GM21619 (cell line): ENCODE results near the gene STAT2.
"Not testable (repeated sequence)": the region's sequence is repeated elsewhere in the genome, so short reads cannot be mapped to it uniquely, and the experiment has no call there.

Experiments
- ATAC-seq: cut with Tn5 transposase; IDR thresholded peaks from one replicate; pipeline ENCODE4 v1.9.1; 2021; ENCODE audit not compliant: unreplicated experiment

The STAT2 gene

DNA sequence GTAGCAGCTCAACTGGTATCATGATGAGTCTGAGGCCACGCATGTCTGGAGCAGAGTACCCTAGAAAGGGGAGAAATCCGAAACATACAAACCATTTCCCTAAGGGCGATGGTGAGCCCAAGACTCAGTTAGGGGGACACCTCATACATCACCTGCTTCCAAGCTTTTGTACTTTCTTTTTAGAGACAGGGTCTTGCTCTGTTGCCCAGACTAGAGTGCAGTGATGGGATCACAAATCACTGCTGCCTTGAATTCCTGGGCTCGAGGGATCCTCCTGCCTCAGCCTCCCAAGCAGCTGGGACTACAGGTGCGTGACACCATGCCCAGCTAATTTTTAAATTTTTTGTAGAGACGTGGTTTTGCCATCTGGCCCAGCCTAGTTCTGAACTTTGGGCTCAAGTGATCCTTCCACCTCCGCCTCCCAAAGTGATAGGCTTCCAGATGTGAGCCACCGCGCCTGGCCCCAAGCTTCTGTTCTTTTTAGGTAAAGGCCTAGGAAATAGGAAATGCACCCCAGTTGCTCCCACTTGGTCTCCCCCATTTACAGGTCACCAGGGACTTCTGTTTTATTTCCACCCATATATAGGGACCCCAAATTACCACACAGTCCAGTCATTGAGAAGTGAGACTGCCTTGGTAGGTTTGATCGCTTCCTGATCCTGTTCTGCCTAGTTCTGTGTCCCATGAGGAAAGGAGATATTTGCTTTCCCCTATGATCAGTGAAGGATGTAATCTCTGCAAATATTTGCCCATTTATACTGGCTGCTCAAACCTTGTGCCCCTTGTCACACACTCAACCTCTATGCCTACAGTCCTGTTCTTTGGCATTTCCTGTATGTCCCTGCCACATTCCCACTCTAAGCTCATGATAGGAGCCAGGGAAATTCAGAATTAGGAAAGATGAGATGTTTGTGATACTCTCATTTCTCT is 2.5 kb upstream of the STAT2 start, which contains the start of gene APOF:
Gene APOF (minus strand): TSS at position 728 of the 930 bp plus-strand sequence. CDS start 112 bp downstream, at position 616.
- no peak for ATAC-seq

DNA sequence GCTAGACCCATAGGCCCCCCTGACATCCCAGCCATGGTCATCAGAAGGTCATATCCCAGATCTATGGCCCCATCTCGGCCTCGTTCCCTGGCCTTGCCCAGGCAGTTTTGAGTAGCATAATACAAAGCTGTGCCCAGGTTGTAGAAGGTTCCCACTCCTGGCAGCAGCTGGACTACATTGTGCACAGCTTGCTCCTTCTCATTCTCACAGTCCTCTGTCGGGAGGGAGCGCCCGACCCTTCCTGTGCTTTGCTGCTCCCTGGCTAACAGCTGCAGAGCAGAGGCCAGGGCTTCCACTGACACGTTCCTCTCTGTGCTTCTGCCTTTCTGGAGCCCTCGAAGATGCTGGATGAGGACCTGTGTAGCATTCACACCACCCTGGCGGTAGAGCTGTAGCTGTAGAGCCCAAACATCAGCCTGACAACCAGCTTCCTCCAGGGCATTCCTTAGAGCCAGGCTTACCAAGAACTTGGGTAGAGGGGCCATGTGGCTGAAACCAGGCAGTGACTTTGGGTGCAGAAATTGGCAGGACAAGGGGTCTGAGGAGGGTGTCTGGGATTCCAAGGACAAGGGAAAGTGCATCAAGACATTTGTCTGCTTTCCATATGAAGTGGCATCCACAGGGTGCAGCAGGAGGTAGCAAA is 1.7 kb upstream of the STAT2 start:
- ATAC-seq: no peak

DNA sequence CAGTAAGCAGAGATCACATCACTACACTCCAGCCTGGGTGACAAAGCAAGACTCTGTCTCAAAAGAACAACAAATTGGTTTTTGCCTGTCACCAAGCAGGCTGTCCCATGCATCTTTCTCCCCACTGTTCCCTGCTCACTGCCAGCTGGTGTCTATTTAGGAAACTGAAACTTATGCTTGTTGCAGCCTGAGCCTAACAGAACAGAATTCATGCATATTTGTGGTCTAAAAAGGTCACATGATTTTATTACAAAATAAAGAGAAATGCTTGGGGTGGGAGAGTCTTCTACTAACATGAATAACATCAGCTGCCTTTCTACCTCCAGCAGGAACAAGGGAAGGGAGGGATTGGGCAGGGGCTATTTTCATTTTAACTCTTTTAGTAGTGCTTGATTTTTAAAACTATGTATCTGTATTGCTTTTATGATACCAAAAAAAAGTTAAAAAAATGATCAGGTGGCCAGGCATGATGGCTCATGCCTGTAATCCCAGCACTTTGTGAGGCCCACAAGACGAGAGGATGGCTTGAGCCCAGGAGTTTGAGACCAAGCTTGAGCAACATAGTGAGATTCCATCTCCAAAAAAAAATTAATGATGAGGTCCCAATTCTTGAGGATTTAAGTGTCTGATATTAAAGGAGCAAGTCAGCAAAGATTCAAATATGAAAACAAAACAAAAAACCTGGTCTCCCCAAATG is 923 bp downstream of the STAT2 start:
- ATAC-seq: no peak

DNA sequence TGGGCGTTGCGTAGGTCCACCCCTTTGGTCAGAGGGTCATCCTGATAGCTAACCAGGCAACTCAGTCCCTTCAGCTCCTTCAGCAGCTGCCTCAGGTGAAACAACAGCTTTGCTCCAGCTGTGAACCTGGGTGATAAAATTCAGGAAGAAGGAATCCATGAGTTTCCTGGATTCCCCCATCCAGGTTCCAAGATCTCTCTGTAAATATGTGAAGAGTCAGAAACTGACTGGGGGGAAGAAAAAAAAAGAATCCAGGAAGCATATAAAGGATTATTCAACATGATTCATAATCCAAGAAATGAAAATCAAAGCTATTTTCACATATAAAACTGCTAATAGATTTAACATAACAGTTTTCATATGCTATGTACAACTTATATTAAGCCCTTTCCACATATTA is 8.6 kb downstream of the STAT2 start:
- ATAC-seq: no peak

DNA sequence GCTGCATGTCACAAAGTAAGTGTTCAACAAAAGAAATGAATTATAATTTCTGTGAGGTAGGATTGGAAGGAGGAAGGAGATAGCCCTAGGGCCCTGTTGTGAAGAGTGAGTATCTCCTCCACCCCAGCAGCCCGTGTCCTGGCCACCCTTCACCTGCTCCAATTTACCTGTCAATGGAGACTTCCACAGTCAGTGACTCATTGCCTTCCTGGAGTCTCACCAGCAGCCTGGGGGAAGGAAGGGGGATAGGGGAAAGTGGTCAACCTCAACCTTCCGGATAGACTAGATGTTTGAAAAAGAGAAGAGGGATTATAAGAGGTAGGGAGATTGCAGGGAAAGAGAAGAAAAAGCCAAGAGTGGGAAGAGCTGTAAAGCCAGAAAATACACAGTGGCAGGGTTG is 9.2 kb downstream of the STAT2 start:
- ATAC-seq: no peak

DNA sequence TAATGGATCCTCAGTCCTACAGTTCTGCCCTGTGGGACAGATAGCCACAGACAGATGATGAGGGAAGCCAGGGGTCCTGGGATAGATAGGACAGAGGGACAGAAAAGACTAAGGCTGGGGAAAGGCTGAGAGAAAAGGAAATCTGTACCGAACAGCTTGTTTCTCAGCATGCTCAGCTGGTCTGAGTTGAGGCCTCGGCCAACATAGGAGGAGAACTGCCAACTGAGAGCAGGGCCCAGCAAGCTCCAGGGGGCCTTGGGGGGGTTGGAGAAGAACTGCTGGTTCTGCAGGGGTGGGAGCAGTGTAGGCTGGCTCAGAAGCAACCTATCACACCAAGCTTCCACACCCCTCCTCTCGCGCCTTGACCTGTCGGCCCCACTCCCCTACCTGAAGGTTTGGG is 11.1 kb downstream of the STAT2 start:
- ATAC-seq: no peak

DNA sequence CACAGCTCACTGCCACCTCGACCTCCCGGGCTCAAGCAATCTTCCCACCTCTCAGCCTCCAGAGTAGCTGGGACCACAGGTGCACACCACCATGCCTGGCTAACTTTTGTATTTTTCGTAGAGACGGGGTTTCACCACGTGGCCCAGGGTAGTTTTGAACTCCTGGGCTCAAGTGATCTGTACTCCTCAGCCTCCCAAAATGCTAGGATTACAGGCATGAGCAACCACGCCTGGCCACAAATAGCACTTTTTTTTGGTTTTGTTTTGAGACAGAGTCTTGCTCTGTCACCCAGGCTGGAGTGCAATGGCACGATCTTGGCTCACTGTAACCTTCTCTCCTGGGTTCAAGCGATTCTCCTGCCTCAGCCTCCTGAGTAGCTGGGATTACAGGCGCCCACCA is 12.7 kb downstream of the STAT2 start:
- ATAC-seq: not testable (repeated sequence)

DNA sequence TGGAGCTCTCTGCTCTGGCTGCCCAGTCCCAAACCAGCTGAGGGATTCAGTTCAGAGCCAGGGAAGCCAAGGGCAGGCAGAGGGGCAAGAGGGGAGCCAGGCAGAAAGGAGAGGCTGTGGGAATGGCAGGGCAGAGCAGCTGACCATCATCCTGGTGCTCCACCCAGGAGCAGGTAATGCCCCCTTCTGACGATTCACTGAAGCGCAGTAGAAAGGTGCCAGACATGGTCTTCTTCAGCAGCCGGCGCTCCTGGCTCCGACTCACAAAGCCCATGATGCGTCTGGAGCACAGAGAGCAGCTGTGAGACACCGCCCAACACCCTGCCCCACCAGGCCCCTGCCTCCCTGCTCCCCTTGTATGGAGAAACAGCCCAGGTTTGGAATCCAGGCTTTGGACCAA is 13.2 kb downstream of the STAT2 start:
- no peak for ATAC-seq

DNA sequence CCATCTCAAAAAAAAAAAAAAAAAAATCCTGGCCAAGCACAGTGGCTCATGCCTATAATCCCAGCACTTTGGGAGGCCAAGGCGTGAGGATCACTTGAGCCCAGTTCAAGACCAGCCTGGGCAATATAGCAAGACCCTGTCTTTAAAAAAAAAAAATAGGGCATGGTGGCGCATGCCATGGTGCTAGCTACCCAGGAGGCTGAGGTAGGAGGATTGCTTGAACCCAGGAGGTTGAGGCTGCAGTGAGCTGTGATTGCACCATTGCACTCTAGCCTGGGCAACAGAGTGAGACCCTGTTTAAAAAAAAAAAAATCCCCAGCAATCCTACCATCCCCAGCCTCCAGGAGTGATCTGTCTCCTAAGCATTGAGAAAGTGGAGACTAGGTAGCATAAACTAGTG is 17.6 kb downstream of the STAT2 start:
- ATAC-seq: not testable (repeated sequence)

DNA sequence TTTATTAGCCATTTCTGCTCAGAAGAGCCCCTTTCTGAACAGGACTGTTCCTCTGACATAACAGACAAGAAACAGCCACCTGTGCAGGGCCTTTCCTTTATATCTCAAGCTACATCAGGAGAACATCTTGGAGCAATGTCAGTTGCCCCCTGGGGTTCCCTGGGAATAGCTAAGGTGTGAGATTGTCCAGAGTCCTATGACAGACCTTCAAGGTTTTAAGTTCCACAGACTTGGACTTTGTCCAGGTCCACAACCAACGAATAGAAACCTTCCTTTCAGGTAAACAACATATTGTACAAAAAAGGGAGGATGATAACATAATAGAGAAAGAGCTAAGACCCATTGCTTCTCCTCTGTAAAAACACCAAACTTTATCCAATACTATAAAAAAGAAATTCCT is 18.3 kb downstream of the STAT2 start:
- ATAC-seq: no peak

DNA sequence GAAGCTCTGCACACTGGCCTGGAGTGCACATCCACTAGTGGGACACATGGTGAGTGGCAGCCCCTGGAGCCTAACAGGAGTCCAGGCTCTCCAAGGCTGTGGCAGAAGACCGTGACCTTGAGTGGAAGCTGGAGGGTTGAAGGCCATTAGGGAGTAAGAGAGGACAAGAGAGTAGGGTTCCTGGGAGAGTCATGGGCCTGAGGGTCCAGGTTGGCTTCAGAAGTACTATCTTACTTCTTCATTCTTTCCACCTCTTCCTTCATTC is 20.8 kb downstream of the STAT2 start:
- no peak for ATAC-seq

DNA sequence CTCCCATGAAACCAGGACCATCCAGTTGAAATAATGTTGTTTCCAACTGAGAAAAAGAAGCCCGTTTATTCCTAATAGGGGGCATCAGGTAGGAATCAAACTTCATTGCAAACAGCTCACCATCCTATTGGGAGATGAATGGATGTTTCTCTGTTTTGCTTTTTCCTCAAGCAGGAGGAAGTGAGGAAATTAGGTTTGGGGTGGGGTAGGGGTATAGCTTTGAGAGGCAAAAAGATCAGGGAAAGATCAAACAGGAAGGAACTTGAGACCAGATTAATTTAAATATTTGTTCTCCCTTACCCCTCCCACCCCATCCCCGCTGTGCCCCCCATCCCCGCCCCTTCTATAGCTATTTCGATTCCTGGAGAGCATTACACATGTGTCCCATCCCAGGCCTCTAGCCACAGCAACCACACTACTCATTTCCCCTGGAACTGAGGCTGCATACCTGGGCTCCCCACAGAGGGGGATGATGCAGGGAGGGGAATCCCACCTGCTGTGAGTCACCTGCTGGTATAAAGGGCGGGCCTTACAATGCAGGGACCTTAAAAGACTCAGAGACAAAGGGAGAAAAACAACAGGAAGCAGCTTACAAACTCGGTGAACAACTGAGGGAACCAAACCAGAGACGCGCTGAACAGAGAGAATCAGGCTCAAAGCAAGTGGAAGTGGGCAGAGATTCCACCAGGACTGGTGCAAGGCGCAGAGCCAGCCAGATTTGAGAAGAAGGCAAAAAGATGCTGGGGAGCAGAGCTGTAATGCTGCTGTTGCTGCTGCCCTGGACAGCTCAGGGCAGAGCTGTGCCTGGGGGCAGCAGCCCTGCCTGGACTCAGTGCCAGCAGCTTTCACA is 21.4 kb downstream of the STAT2 start, which contains the start of gene IL23A:
Gene IL23A (plus strand): TSS at position 577 of the 850 bp plus-strand sequence. CDS start 161 bp downstream, at position 738.
- no peak for ATAC-seq

DNA sequence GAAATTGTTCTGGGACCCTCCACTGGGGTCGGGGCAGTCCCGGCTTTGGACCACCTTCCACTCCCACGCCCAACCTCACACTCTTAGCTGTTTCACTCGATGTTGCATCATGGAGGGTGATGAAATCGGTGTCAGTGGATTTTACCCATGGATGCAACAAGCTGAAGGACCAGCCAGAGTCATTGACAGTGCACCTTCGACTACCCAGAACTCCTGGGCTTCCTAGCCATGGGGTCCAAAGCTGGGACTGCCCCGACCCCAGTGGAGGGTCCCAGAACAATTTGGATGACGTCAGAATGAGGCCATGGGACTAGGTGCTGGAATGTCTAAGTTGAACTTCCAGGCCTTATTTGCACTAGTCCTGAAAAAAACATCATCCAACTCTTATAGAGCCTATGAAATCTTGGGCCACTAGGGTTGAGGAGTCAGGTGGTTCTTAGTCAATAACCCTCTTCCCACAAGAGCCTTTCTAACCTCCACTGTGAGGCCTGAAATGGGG is 22.1 kb downstream of the STAT2 start:
- no peak for ATAC-seq

DNA sequence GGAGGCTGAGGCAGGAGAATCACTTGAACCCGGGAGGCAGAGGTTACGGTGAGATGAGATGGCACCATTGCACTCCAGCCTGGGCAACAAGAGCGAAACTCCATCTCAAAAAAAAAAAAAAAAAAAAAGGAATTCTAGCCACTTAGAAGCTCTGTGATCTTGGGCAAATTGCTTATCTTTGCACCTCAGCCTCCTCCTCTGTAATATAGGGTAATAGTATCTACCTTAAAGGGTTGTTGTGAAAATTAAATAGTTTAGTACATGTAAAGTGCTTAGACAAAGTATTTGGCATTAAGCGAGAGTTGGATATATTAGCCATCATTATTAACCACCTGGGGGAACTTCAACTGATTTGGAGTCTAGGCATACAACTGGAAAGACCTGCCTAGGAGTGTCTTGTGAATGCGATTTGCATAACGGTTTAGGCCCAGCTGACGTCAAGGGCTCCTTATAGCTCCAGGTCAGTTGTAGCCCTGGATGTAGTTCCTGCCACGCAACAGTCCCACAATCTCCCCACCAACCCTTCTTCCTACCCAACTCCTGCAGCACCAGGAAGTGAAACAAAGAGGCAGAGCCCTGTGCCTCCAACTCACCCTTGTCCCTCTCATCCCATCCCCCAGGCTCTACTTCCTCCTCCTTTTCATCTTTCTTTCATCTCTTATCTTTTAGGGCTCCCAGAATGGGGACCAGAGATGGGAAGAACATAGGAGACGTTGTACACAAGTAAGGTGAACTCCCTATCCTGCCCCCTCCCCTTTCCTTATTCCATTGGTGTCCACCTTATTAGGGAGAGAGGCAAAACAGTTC is 23.3 kb downstream of the STAT2 start:
- ATAC-seq: no peak

DNA sequence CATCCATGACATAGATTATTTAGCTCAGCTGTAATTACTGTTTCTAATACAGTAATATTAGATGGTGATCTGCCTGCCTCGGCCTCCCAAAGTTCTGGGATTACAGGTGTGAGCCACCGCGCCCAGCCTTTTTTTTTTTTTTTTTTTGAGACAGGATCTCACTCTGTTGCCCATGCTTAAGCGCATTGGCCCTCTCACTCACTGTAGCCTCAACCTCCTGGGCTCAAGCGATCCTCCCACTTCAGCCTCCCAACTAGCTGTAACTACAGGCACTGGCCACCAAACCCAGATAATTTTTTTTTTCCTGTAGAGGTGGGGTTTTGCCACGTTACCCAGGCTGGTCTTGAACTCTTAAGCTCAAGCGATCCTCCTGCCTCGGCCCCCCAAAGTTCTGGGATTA is 24.4 kb downstream of the STAT2 start:
- ATAC-seq: not testable (repeated sequence)

DNA sequence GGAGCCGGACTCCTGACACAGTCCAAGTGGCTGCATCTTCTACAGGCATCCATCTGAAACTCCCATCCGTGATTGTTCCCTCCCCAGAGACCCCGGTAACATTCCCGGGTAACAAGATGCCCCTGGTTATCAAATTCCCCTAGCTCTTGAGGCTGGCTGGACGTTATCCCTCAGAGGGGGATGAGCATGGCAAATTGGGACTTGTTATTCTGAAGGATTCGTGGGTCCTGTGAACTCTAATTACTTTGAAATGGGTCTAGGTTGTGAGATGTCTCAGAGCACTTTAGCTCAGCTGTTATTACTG is 25.5 kb downstream of the STAT2 start:
- no peak for ATAC-seq

DNA sequence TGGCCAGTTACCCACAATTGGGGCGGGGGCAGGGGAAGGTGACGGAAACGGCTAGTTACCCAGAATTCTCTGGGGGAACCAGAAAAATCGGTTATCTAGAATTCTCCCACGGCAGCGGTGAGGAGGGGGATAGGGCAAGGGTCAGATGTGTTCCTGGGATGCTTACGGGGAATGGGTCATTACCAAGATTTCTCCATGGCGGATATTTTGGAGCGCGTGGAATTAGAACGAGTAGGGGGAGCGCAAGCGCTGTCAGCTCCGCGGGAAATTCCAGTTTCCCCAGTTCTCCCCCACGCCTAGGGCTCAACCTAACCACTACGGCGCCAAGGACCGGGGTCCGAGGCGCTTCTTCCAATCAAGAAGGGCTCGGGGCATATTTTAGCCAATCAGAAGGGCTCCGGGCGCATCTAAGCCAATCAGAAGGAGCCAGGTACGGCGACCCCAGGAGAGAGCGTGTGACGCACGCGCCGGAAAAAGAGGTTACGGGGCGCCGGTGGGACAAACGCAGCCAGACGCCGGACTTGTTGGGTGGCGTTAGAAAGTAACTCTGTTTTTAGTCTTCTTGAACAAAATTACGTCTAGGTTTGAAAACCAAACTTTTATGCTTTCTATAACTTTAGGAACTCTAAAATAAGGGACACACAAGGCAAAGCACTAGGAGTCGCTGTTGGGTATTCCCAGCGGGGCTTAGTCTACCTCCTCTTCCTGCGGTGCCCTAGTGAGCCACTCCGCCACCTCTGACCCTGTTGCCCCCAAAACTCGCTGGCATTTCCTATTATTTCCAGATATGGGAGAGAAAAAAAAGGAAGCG is 26.0 kb downstream of the STAT2 start, which contains the start of gene PAN2:
Gene PAN2 (minus strand): TSS at position 322 of the 811 bp plus-strand sequence. CDS start 906 bp downstream, outside the sequence.
- ATAC-seq: peak; percentile 92

DNA sequence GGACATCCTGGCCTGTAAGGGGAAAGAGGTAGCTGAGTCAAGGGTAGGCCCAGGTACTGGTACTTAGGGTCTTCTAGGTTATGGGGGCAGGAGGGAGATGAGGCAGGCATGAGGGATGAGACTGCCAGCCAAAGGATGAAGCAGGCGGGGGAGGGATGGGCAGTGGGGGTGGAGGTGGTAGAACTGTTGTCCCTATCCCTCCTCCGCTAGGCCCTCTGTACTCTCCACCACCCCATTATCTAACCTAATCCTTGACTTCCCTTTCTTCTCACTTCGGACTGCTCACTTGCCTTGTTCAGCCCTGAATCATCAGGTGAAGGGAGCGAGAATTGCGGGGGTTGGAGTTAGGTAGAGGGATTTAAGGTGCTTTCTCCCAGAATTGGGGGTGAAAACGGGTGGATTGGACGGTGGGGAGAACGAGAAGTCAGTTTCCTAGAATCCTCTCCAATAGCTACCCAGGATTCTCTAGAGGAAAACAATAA is 26.7 kb downstream of the STAT2 start:
- no peak for ATAC-seq
